ENCODE data around the gene POLR3E.
"Not testable (repeated sequence)": the region's sequence is repeated elsewhere in the genome, so short reads cannot be mapped to it uniquely, and the experiment has no call there.

Gene POLR3E

GRCh38 chr16:22368200-22368826, 71.1 kb downstream of the POLR3E start:
- not testable (repeated sequence) for DNase-seq

- DNase-seq: no peak
Measured at GRCh38 chr16:22369221-22369811, 72.1 kb downstream of the POLR3E start.

GRCh38 chr16:22370038-22370820, 73.0 kb downstream of the POLR3E start:
- no peak for DNase-seq

- no peak for DNase-seq
Measured at GRCh38 chr16:22372882-22373661, 75.9 kb downstream of the POLR3E start.

GRCh38 chr16:22373662-22374310, 76.6 kb downstream of the POLR3E start:
- peak; percentile 39 for DNase-seq

- peak; percentile 98 for DNase-seq
Measured at GRCh38 chr16:22374311-22375116, 77.3 kb downstream of the POLR3E start, which contains the start of gene CDR2. CDR2 (minus strand) TSS chr16:22374619; CDS start chr16:22374309, 310 bp downstream.

- no peak for DNase-seq
Measured at GRCh38 chr16:22375117-22375962, 78.1 kb downstream of the POLR3E start.

- DNase-seq: no peak
Measured at GRCh38 chr16:22375963-22376640, 78.9 kb downstream of the POLR3E start.

GRCh38 chr16:22379656-22380055, 82.4 kb downstream of the POLR3E start:
- DNase-seq: no peak

GRCh38 chr16:22380529-22380928, 83.3 kb downstream of the POLR3E start:
- DNase-seq: no peak

GRCh38 chr16:22381392-22381791, 84.2 kb downstream of the POLR3E start:
- no peak for DNase-seq

- DNase-seq: no peak
Measured at GRCh38 chr16:22383827-22384226, 86.6 kb downstream of the POLR3E start.

Measured in activated CD4-positive, alpha-beta T cell treated with anti-CD3 and anti-CD28 coated beads, Interleukin-2, amount 50 U/mL, for 1 hour (primary cell).